Endothelial cell (in vitro differentiated cells): ENCODE measurements around the gene COX19. TPM values are rescaled to one million over a fixed set of nuclear protein-coding genes. Genes with fewer than 3 reads are reported as not detected.

Source experiments
- DNase-seq: peaks from one replicate; pipeline ENCODE4 v3.0.0; 2021; ENCODE audit warnings: low spot score
- H3K27ac Mint-ChIP-seq: one replicate; pipeline ENCODE4 v1.8.0; 2021; ENCODE audit warnings: mixed read lengths, inconsistent platforms; ENCODE audit not compliant: unreplicated experiment
- H3K27me3 Mint-ChIP-seq: one replicate; pipeline ENCODE4 v1.8.0; 2021; ENCODE audit warnings: mild to moderate bottlenecking, moderate library complexity, mixed read lengths, inconsistent platforms; ENCODE audit not compliant: unreplicated experiment
- H3K36me3 Mint-ChIP-seq: one replicate; pipeline ENCODE4 v1.8.0; 2021; ENCODE audit warnings: mild to moderate bottlenecking, low read depth, mixed read lengths, inconsistent platforms; ENCODE audit not compliant: unreplicated experiment
- H3K4me1 Mint-ChIP-seq: one replicate; pipeline ENCODE4 v1.8.0; 2021; ENCODE audit warnings: mild to moderate bottlenecking, mixed read lengths, inconsistent platforms; ENCODE audit not compliant: unreplicated experiment
- H3K4me3 Mint-ChIP-seq: one replicate; pipeline ENCODE4 v1.8.0; 2021; ENCODE audit warnings: mild to moderate bottlenecking, mixed read lengths, inconsistent platforms; ENCODE audit not compliant: unreplicated experiment
- H3K9me3 Mint-ChIP-seq: one replicate; pipeline ENCODE4 v1.8.0; 2021; ENCODE audit warnings: mixed read lengths, inconsistent platforms; ENCODE audit not compliant: unreplicated experiment
- total RNA-seq: library from RNA; stranded (reverse); fragmentation: NEBNext Ultra II Directional; extraction: Animal tissue kit (Norgen Biotek cat#: 25700); gene quantifications from one replicate; pipeline ENCODE4 v1.2.1, GENCODE V29; 2021; ENCODE audit not compliant: unreplicated experiment
- TF ChIP-seq, protein P1 (sequence below): fragments of 200-600 bp; sonication (generic); IDR thresholded peaks from one replicate; pipeline ENCODE4 v1.5.0; 2021; ENCODE audit warnings: antibody characterized with exemption; ENCODE audit not compliant: unreplicated experiment

Gene COX19
- total RNA-seq, 1 donor from 2014 or later: 10.2 TPM

DNA sequence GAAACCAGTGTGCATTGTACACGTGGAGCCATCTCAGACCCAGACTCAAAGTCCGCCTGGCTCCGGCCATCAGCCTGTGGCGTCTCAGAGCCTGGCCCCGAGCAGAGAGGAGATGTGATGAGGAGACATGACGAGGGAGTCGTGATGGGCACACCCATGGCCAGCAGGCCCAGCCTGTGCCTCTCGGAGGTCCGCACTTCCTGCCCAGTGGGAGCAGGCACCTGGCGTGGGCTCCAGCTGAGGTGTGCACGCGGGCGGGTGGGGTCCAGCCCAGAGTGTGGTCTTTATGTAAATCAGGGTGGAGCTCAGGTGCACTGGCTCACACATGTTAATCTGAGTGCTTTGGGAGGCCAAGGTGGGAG is 43.0 kb upstream of the COX19 start:
- Mint-ChIP-seq H3K27me3 (peaks cover 19% of the 10 kb centered on the region), H3K36me3 (no peaks in the 10 kb centered on the region), H3K9me3 (no peaks in the 10 kb centered on the region), H3K4me1 (peaks cover 8% of the 10 kb centered on the region), H3K4me3 (peak overlapping the region; percentile 42), H3K27ac (peak overlapping the region; percentile 82)
- TF ChIP-seq, protein P1, sequence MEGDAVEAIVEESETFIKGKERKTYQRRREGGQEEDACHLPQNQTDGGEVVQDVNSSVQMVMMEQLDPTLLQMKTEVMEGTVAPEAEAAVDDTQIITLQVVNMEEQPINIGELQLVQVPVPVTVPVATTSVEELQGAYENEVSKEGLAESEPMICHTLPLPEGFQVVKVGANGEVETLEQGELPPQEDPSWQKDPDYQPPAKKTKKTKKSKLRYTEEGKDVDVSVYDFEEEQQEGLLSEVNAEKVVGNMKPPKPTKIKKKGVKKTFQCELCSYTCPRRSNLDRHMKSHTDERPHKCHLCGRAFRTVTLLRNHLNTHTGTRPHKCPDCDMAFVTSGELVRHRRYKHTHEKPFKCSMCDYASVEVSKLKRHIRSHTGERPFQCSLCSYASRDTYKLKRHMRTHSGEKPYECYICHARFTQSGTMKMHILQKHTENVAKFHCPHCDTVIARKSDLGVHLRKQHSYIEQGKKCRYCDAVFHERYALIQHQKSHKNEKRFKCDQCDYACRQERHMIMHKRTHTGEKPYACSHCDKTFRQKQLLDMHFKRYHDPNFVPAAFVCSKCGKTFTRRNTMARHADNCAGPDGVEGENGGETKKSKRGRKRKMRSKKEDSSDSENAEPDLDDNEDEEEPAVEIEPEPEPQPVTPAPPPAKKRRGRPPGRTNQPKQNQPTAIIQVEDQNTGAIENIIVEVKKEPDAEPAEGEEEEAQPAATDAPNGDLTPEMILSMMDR: no peak
- no peak for DNase-seq

DNA sequence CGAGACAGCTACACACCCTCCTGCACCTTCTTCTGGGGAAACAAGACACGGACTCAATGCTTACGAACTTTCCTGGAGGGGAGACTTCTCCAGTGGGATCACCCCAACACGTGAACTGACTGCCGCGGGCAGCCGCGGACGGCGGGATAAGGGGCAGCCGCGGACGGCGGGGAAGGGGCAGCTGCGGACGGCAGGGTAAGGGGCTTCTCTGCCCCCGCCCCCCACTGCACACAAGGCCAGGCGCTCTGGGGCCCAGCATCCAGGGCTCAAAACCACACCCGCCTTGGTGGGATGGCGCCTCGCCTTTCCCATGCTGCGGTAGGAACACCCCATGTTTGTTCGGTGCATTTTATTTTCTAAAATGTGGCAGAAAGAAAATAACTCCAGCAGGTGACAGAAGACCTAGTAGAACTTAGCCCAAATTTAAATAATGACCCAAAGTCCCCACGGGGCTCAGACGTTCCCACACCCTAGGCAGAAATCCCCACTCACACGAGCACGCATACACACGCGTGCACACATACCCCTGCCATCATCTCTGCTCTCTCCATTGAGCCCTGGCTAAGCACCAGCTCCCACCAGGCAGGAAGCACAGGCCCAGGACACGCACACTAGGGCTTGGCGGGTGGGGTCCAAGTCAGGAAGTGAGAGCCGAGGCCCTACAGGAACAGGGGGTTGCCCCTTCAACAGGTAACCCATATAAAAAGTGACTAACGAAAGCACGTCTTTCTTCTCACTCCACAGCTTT is 42.4 kb upstream of the COX19 start:
- no peaks in the 10 kb centered on the region for H3K9me3 Mint-ChIP-seq
- peaks cover 8% of the 10 kb centered on the region for H3K4me1 Mint-ChIP-seq
- no peaks in the 10 kb centered on the region for H3K36me3 Mint-ChIP-seq
- H3K27ac Mint-ChIP-seq: peak overlapping the region; percentile 82
- TF ChIP-seq, protein P1: no peak
- H3K27me3 Mint-ChIP-seq: peaks cover 19% of the 10 kb centered on the region
- no peak for DNase-seq
- H3K4me3 Mint-ChIP-seq: peak overlapping the region; percentile 42

DNA sequence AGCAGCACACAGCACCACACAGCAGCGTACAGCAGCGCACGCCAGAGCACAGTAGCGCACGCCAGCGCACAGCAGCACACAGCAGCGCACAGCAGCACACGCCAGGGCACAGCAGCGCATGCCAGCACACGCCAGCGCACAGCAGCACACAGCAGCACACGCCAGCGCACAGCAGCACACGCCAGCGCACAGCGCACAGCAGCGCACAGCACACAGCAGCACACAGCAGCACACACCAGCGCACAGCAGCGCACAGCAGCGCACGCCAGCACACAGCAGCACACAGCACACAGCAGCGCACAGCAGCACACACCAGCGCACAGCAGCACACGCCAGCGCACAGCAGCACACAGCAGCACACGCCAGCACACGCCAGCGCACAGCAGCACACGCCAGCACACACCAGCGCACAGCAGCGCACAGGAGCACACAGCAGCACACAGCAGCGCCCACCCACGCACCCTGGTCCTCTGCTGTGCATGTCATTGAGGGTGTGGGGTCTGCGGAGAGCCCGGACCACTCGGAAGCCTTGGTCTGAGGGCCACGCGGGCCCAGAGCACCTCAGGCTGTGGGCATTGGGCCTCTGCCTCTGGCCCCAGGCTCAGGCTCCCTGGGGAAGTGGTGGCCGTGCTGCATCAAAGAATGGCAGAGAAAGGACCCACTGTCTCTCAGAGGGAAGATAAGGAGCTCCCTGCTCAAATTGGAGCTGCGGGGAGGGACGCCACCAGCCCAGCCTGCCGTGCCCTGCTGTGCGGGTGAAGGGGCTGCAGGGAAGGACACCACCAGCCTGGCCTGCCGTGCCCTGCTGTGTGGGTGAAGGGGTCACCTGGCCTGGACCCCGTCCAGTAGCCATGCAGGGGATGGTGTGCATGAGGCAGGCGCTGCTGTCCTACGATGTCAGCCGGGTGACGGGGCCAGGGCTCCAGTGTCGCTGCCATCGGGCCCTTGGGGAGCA is 41.5 kb upstream of the COX19 start:
- H3K4me3 Mint-ChIP-seq: no peak overlapping the region
- peaks cover 16% of the 10 kb centered on the region for H3K27me3 Mint-ChIP-seq
- no peak for DNase-seq
- no peaks in the 10 kb centered on the region for H3K9me3 Mint-ChIP-seq
- H3K4me1 Mint-ChIP-seq: peaks cover 8% of the 10 kb centered on the region
- TF ChIP-seq, protein P1: no peak
- H3K36me3 Mint-ChIP-seq: no peaks in the 10 kb centered on the region
- H3K27ac Mint-ChIP-seq: no peak overlapping the region

DNA sequence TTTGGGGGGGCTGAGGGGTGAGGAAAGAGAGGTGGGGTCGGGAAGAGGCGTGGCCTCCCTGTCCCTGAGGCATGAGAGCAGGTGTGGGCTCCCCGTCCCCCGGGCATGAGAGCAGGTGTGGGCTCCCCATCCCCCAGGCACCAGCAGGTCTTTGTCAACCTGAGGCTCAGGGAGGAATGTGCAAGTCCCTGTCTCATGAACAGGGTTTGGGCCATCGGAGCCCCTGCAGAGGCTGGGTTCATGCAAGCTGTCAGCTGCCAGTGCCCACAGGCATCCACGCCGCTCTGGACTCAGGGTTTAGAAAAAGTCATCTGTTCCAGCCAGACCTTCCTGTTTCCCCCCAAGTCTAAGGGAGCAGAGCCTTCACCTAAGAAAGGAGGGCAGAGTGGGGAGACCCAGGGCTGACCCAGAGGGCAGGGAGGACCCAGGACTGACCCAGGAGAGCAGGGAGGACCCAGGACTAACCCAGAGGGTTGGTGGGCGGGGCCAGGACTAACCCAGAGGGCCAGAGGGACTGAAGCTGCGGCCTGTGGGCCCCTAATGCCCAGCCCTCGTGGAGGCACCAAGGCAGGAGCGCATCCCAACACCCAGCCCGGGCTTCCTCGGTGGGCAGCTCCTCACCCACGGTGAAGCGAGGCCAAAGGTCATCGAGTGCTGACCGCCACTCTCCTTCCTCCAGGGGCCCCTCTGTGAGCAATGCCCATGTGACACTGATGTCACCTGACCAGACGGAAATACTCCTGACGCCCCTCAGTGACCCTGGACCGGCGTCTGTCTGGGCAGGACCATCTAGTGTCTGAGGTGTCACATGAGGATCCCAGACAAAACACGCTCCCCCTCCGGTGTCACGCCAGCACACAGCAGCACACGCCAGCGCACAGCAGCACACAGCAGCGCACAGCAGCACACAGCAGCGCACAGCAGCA is 40.1 kb upstream of the COX19 start:
- no peak for DNase-seq
- no peaks in the 10 kb centered on the region for H3K36me3 Mint-ChIP-seq
- no peak overlapping the region for H3K4me3 Mint-ChIP-seq
- no peaks in the 10 kb centered on the region for H3K9me3 Mint-ChIP-seq
- TF ChIP-seq, protein P1: no peak
- no peak overlapping the region for H3K27ac Mint-ChIP-seq
- H3K27me3 Mint-ChIP-seq: peaks cover 11% of the 10 kb centered on the region
- H3K4me1 Mint-ChIP-seq: peaks cover 10% of the 10 kb centered on the region
